HG02885 (cell line): Measurements from ENCODE around the gene SFXN3.
A peak's percentile ranks its signal among the peaks of the same experiment; 100 is the strongest.
"Not testable (repeated sequence)": the region's sequence is repeated elsewhere in the genome, so short reads cannot be mapped to it uniquely, and the experiment has no call there.

Experiments
- ATAC-seq: cut with Tn5 transposase; IDR thresholded peaks from one replicate; pipeline ENCODE4 v1.9.1; 2021; ENCODE audit warnings: mild to moderate bottlenecking; ENCODE audit not compliant: unreplicated experiment, poor library complexity

Gene SFXN3

GRCh38 chr10:101032637-101033224 lies 1.7 kb downstream of the SFXN3 start:
- ATAC-seq, result peak; percentile 15

GRCh38 chr10:101033276-101033675 lies 2.2 kb downstream of the SFXN3 start:
- ATAC-seq, result no peak

- not testable (repeated sequence) for ATAC-seq
Observed at GRCh38 chr10:101034404-101034803, 3.4 kb downstream of the SFXN3 start.

- no peak for ATAC-seq
Observed at GRCh38 chr10:101035314-101035713, 4.3 kb downstream of the SFXN3 start.

GRCh38 chr10:101035916-101036702 lies 5.1 kb downstream of the SFXN3 start:
- ATAC-seq, result no peak

GRCh38 chr10:101036726-101037125 lies 5.7 kb downstream of the SFXN3 start:
- no peak for ATAC-seq

GRCh38 chr10:101038484-101038883 lies 7.5 kb downstream of the SFXN3 start:
- ATAC-seq, result no peak

- ATAC-seq, result no peak
Observed at GRCh38 chr10:101040061-101040460, 9.0 kb downstream of the SFXN3 start.

GRCh38 chr10:101040851-101041250 lies 9.8 kb downstream of the SFXN3 start:
- no peak for ATAC-seq

GRCh38 chr10:101041252-101041761 lies 10.3 kb downstream of the SFXN3 start:
- ATAC-seq, result peak; percentile 69

- ATAC-seq, result no peak
Observed at GRCh38 chr10:101042118-101042517, 11.1 kb downstream of the SFXN3 start.

- ATAC-seq, result peak; percentile 94
Observed at GRCh38 chr10:101042667-101043362, 11.8 kb downstream of the SFXN3 start.

GRCh38 chr10:101043363-101043707 lies 12.3 kb downstream of the SFXN3 start:
- ATAC-seq, result no peak

- no peak for ATAC-seq
Observed at GRCh38 chr10:101044117-101044516, 13.1 kb downstream of the SFXN3 start.

GRCh38 chr10:101046332-101047238 lies 15.6 kb downstream of the SFXN3 start:
- ATAC-seq, result no peak

GRCh38 chr10:101047268-101047667 lies 16.2 kb downstream of the SFXN3 start:
- no peak for ATAC-seq

GRCh38 chr10:101047961-101048892 lies 17.2 kb downstream of the SFXN3 start:
- ATAC-seq, result no peak

GRCh38 chr10:101050208-101051069 lies 19.4 kb downstream of the SFXN3 start:
- ATAC-seq, result peak; percentile 71
